ENCODE measurements around the gene INTS4. TPM values are rescaled to one million over a fixed set of nuclear protein-coding genes. Genes with fewer than 3 reads are reported as not detected.
"Not testable (repeated sequence)": the region's sequence is repeated elsewhere in the genome, so short reads cannot be mapped to it uniquely, and the experiment has no call there.

INTS4 gene, protein sequence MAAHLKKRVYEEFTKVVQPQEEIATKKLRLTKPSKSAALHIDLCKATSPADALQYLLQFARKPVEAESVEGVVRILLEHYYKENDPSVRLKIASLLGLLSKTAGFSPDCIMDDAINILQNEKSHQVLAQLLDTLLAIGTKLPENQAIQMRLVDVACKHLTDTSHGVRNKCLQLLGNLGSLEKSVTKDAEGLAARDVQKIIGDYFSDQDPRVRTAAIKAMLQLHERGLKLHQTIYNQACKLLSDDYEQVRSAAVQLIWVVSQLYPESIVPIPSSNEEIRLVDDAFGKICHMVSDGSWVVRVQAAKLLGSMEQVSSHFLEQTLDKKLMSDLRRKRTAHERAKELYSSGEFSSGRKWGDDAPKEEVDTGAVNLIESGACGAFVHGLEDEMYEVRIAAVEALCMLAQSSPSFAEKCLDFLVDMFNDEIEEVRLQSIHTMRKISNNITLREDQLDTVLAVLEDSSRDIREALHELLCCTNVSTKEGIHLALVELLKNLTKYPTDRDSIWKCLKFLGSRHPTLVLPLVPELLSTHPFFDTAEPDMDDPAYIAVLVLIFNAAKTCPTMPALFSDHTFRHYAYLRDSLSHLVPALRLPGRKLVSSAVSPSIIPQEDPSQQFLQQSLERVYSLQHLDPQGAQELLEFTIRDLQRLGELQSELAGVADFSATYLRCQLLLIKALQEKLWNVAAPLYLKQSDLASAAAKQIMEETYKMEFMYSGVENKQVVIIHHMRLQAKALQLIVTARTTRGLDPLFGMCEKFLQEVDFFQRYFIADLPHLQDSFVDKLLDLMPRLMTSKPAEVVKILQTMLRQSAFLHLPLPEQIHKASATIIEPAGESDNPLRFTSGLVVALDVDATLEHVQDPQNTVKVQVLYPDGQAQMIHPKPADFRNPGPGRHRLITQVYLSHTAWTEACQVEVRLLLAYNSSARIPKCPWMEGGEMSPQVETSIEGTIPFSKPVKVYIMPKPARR
- total RNA-seq, result 10 to 100 TPM; 16.5 to 32.1 (median 18.8) TPM

DNA sequence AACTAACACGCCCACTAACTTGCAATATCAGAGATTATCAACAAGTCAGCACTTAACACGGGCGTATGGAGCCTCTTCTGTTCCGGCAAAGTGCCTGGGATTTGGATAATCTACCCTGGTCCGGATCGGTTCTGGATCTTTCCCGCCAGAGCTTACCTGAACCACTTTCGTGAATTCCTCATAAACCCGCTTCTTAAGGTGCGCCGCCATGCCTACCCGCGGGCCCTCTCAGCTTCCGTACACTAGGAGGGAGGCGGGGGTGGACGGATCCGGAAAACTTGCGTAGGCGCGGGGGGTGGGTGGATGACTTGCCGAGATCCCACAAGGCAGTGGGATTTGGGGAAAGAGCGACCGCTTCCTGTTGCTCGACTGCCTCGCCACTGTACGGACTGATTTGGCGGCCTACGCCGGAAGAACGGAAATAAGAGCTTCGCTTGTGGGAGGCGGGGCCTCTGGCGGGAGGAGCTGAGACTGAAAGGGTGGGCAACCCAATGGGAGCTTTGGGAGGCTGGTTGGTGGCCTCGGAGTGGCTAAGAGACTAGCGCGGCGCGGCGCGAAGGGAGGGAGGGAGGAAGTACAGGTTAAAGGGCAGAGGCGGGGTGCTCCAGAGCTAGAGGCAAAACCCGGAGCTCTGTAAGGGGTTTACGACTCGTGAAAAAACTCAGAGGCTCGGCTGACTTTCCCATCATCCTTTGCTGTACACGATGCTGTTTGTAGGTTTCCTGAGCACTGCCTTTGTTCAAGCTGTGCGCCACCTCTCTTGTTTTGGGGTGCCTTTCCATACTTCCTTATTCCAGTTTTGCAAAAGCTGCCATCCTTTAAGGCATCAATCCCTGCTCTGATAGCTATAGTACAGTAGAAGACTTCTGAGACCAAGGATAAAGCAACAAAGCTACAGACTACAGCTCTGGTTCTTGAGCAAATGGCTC lies at the start of gene INTS4:
Gene INTS4 (minus strand): TSS at position 235 of the 929 bp plus-strand sequence. CDS start 25 bp downstream, at position 210.
- peak; percentile 99 for ATAC-seq
- Histone ChIP-seq H3K4me3 (peak within 1 kb of the TSS; percentile 55 to 70), H3K27ac (peak within 1 kb of the TSS; percentile 83 to 90 (median 84)), H3K36me3 (peaks cover 0 to 16% of the 10 kb centered on the region in 2 donors), H3K4me1 (peaks cover 0 to 28% (median 5%) of the 10 kb centered on the region in 3 donors), H3K27me3 (no peaks in the 10 kb centered on the region), H3K9me3 (no peaks in the 10 kb centered on the region)
- 1 to 2% methylated on average over 13 to 23 of the region's 47 CpGs for whole genome bisulfite sequencing, 2 donors (ENCODE audit: low coverage in 1 of 2)
- TF ChIP-seq POLR2A (IDR thresholded peaks at IDR 0.05), result peak in 1 of 2 donors; percentile 25
- TF ChIP-seq, protein P1, sequence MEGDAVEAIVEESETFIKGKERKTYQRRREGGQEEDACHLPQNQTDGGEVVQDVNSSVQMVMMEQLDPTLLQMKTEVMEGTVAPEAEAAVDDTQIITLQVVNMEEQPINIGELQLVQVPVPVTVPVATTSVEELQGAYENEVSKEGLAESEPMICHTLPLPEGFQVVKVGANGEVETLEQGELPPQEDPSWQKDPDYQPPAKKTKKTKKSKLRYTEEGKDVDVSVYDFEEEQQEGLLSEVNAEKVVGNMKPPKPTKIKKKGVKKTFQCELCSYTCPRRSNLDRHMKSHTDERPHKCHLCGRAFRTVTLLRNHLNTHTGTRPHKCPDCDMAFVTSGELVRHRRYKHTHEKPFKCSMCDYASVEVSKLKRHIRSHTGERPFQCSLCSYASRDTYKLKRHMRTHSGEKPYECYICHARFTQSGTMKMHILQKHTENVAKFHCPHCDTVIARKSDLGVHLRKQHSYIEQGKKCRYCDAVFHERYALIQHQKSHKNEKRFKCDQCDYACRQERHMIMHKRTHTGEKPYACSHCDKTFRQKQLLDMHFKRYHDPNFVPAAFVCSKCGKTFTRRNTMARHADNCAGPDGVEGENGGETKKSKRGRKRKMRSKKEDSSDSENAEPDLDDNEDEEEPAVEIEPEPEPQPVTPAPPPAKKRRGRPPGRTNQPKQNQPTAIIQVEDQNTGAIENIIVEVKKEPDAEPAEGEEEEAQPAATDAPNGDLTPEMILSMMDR (IDR thresholded peaks at IDR 0.05), result peak in 1 of 4 experiments; percentile 6
- TF ChIP-seq EP300 (IDR thresholded peaks at IDR 0.05), result no peak
- peak; percentile 81 for TF ChIP-seq POLR2AphosphoS5 (IDR thresholded peaks at IDR 0.05)

DNA sequence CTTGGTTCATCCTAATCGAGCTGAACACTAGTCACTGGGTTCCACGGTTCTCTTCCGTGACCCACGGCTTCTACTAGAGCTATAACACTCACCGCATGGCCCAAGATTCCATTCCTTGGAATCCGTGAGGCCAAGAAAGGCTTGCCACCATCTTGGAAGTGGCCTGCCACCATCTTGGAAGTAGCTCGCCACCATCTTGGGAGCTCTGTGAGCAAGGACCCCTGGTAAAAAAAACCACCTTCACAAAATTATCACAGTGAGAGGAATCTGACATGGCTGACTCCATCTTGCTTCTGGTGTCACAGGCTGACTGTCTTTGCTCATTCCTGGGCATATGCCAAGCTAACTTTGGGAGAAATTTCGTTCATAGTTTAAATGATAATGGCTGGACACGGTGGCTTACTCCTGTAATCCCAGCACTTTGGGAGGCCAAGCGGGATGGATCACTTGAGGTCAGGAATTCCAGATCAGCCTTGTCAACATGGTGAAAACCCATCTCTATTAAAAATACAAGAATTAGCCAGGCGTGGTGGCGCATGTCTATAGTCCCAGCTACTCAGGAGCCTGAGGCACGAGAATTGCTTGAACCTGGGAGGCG lies 47.5 kb upstream of the INTS4 start:
- no peak for ATAC-seq
- Histone ChIP-seq H3K4me1 (peaks cover 0 to 33% (median 0%) of the 10 kb centered on the region in 3 donors), H3K4me3 (no peak overlapping the region), H3K27me3 (no peaks in the 10 kb centered on the region), H3K27ac (no peak overlapping the region), H3K9me3 (no peaks in the 10 kb centered on the region), H3K36me3 (no peaks in the 10 kb centered on the region)
- WGBS, 2 donors (ENCODE audit: low coverage in 1 of 2), result 90 to 93% methylated on average over 2 to 5 of the region's 14 CpGs
- TF ChIP-seq, protein P1 (IDR thresholded peaks at IDR 0.05), result no peak
- TF ChIP-seq EP300 (IDR thresholded peaks at IDR 0.05), result no peak
- no peak for TF ChIP-seq POLR2AphosphoS5 (IDR thresholded peaks at IDR 0.05)
- no peak for TF ChIP-seq POLR2A (IDR thresholded peaks at IDR 0.05)

DNA sequence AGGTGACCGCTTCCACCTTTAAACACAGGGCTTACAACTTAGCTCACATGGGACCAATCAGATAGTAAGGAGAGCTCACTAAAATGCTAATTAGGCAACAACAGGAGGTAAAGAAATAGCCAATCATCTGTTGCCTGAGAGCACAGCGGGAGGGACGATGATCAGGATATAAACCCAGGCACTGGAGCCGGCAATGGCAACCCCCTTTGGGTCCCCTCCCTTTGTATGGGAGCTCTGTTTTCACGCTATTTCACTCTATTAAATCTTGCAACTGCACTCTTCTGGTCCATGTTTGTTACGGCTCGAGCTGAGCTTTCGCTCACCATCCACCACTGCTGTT lies 46.9 kb upstream of the INTS4 start:
- H3K4me3 ChIP-seq, result not testable (repeated sequence)
- 84 to 95% methylated on average over 3 to 7 of the region's 8 CpGs for WGBS, 2 donors (ENCODE audit: low coverage in 1 of 2)

DNA sequence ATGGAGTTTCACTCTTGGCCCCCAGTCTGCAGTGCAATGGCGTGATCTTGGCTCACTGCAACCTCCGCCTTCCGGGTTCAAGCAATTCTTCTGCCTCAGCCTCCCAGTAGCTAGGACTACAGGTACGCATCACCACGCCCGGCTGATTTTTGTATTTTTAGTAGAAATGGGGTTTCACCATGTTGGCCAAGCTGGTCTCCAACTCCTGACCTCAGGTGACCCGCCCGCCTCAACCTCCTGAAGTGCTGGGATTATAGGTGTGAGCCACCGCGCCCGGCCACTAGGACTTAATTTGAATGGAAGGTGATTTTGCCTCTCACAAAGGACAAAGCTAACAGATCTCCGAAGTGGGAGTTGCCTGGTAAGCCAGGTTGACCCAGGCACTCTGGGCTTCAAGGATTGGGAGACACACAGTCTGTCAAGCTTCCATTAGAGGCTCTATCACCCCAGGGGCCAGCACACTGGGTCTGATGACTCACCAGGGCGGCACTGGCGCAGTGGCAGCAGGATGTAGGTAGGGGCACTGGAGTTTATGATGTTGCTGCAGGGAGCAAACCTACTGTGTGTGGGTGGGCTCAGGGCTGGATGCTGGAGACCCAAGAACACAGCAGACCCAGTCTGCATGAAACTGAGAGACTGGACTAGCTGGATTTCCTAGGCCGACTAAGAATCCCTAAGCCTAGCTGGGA lies 46.4 kb upstream of the INTS4 start:
- Histone ChIP-seq H3K27ac (peak overlapping the region in 1 of 4 donors; percentile 48), H3K36me3 (no peaks in the 10 kb centered on the region), H3K4me1 (peaks cover 0 to 27% (median 0%) of the 10 kb centered on the region in 3 donors), H3K4me3 (no peak overlapping the region), H3K9me3 (no peaks in the 10 kb centered on the region), H3K27me3 (no peaks in the 10 kb centered on the region)
- ATAC-seq, result no peak
- TF ChIP-seq POLR2AphosphoS5 (IDR thresholded peaks at IDR 0.05) (no peak), EP300 (IDR thresholded peaks at IDR 0.05) (no peak), POLR2A (IDR thresholded peaks at IDR 0.05) (no peak)
- TF ChIP-seq, protein P1 (IDR thresholded peaks at IDR 0.05), result no peak
- 88% methylated on average over 8 of the region's 15 CpGs; no CpG with 5 or more reads in 1 of the 2 donors for WGBS, 2 donors (ENCODE audit: low coverage in 1 of 2)

More for the DNA sequence above, 46.9 kb upstream of the INTS4 start:
- H3K27ac ChIP-seq, H3K36me3 ChIP-seq, ATAC-seq, H3K9me3 ChIP-seq, H3K27me3 ChIP-seq: not testable (repeated sequence)
- H3K4me1 ChIP-seq, result peaks cover 0 to 30% (median 0%) of the 10 kb centered on the region in 3 donors
